ENCODE measurements around the gene ZNF385D.

DNA sequence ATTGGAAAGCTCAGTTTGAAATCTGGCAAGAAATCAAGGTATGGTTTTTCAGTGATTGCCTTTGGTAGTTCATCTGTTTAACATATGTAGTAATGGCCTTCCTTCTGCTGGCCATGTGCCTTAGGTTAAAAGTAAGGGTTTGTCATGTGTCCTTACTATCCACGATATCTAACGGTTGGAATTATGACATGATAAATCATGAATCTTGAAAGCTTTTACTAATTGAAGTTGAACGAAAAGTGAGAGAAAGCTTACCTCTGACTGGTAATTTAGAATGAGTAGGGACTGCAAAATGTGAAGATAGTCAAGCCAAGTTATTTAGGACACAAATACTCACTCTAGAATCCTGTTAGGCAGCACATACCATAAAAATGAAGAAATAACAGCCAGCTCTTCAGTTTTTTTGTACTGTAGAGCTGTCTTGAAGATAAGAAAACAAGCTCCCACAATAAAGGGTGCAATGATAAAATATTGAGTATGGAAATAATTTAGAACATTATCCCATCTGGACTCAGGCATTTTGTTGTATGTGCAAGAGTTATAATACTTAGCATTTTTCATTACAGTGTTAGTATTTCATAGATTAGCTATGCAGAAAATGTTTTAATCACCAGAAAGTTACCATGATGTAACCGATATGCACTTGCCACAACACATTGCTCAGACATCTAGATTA lies 303.4 kb downstream of the ZNF385D start:
- TF ChIP-seq ARNT (IDR thresholded peaks at IDR 0.05) (no peak), TARDBP (IDR thresholded peaks at IDR 0.05) (no peak), BHLHE40 (IDR thresholded peaks at IDR 0.05; ENCODE audit: borderline replicate concordance) (no peak), SP1 (IDR thresholded peaks at IDR 0.05) (no peak), LEF1 (IDR thresholded peaks at IDR 0.05; ENCODE audit: borderline replicate concordance) (no peak), FOXA1 (IDR thresholded peaks at IDR 0.05) (no peak), ELF4 (IDR thresholded peaks at IDR 0.05) (no peak), SUZ12 (IDR thresholded peaks at IDR 0.05) (no peak), HDGF (IDR thresholded peaks at IDR 0.05; ENCODE audit: borderline replicate concordance) (no peak), FOXM1 (IDR thresholded peaks at IDR 0.05; ENCODE audit: borderline replicate concordance) (no peak), L3MBTL2 (conservative IDR thresholded peaks at IDR 0.05) (no peak), FOXK2 (IDR thresholded peaks at IDR 0.05) (no peak)
